K562 (cell line): ENCODE measurements around the gene MMAB. TPM values are rescaled to one million over a fixed set of nuclear protein-coding genes. Genes with fewer than 3 reads are reported as not detected.

Experiments
- CBFA2T2 ChIP-seq: fragments of 450-650 bp; conservative IDR thresholded peaks from 2 replicates; pipeline ENCODE4 v1.6.1; 2017; ENCODE audit warnings: mild to moderate bottlenecking
- CCNT2 ChIP-seq: IDR thresholded peaks from 2 replicates; pipeline ENCODE4 v1.6.1; 2011; ENCODE audit warnings: borderline replicate concordance, low read depth, mild to moderate bottlenecking, moderate library complexity, mixed read lengths, low read length; ENCODE audit not compliant: insufficient read length; ENCODE audit errors: extremely low read depth
- DLX4 ChIP-seq: fragments of 250-450 bp; sonication (Bioruptor Pico); IDR thresholded peaks from 2 replicates; pipeline ENCODE4 v1.6.1; 2021; ENCODE audit warnings: mild to moderate bottlenecking
- ELF2 ChIP-seq: fragments of 250-450 bp; sonication (Bioruptor Pico); IDR thresholded peaks from 2 replicates; pipeline ENCODE4 v1.5.0; 2021; ENCODE audit warnings: mild to moderate bottlenecking
- GTF3C2 ChIP-seq: IDR thresholded peaks from 3 replicates; pipeline ENCODE4 v1.6.1; 2011; ENCODE audit warnings: borderline replicate concordance, mild to moderate bottlenecking, moderate library complexity; ENCODE audit not compliant: insufficient read length; ENCODE audit errors: extremely low read depth
- TAF15 ChIP-seq: fragments of 200-400 bp; formaldehyde crosslinking; IDR thresholded peaks from 2 replicates; pipeline ENCODE4 v1.6.1; 2017; ENCODE audit warnings: mild to moderate bottlenecking, low read depth, low read length, moderate library complexity
- ZNF165 ChIP-seq: fragments of 250-450 bp; sonication (Bioruptor Pico); IDR thresholded peaks from 2 replicates; pipeline ENCODE4 v1.4.0; 2020; ENCODE audit warnings: borderline replicate concordance
- ZNF174 ChIP-seq: fragments of 250-450 bp; sonication (Bioruptor Pico); IDR thresholded peaks from 2 replicates; pipeline ENCODE4 v1.4.0; 2020; ENCODE audit warnings: mild to moderate bottlenecking
- ZNF311 ChIP-seq: fragments of 250-450 bp; sonication (Bioruptor Pico); IDR thresholded peaks from 2 replicates; pipeline ENCODE4 v1.4.0; 2020; ENCODE audit warnings: mild to moderate bottlenecking, moderate library complexity
- ZNF395 ChIP-seq: fragments of 200-800 bp; sonication (Bioruptor generic); IDR thresholded peaks from 2 replicates; pipeline ENCODE4 v1.6.1; 2017; ENCODE audit warnings: missing genetic modification characterization, missing compliant biosample characterization
- ZNF431 ChIP-seq: sonication (generic); formaldehyde crosslinking; IDR thresholded peaks from 2 replicates; pipeline ENCODE4 v1.8.0; 2022; ENCODE audit warnings: mild to moderate bottlenecking, missing genetic modification reagents
- ZNF592 ChIP-seq: fragments of 450-650 bp; IDR thresholded peaks from 2 replicates; pipeline ENCODE4 v1.6.1; 2017; ENCODE audit warnings: antibody characterized with exemption, mild to moderate bottlenecking
- polyA plus RNA-seq, 8 experiments: library from polyadenylated mRNA; depleted of rRNA in 4 of 8; stranded (reverse) in 5 of 8; unstranded in 3 of 8; fragments of >200 nt; fragmentation: Nextera tagmentation in 2 of 8; fragmentation: Illumina TruSeq in 1 of 8; extraction: Ambion mirVana in 2 of 8; extraction: Trizol in 1 of 8; gene quantifications; 2 replicates each; pipeline versions ENCODE4 v1.2.1 to v1.2.3, GENCODE V29; 2011 to 2014; ENCODE audit warnings: inconsistent platforms in 1 of 8, missing spikeins in 1 of 8
- total RNA-seq, 7 experiments: library from RNA; depleted of rRNA in 6 of 7; stranded (reverse); fragments of >200 nt in 6 of 7; fragmentation: Illumina TruSeq in 2 of 7; extraction: Trizol in 2 of 7; gene quantifications; 2 replicates each; pipeline versions ENCODE4 v1.2.1 to v1.2.3, GENCODE V29; 2011 to 2021; ENCODE audit warnings: low replicate concordance in 1 of 7
- TF ChIP-seq, protein P1 (sequence below): fragments of 450-650 bp; formaldehyde crosslinking; IDR thresholded peaks from 2 replicates; pipeline ENCODE4 v1.4.0; 2020; ENCODE audit warnings: mild to moderate bottlenecking, moderate library complexity
- TF ChIP-seq, protein P2 (sequence below): fragments of 450-650 bp; formaldehyde crosslinking; conservative IDR thresholded peaks from 2 replicates; pipeline ENCODE4 v1.4.0; 2022; ENCODE audit warnings: mild to moderate bottlenecking, missing genetic modification characterization

MMAB gene
- total and polyA plus RNA-seq, 9 of the 15 experiments (the other 6 are each of a cell fraction or from before 2014, with no cell fraction given), result 9.5 to 76.1 (median 46.2) TPM

DNA sequence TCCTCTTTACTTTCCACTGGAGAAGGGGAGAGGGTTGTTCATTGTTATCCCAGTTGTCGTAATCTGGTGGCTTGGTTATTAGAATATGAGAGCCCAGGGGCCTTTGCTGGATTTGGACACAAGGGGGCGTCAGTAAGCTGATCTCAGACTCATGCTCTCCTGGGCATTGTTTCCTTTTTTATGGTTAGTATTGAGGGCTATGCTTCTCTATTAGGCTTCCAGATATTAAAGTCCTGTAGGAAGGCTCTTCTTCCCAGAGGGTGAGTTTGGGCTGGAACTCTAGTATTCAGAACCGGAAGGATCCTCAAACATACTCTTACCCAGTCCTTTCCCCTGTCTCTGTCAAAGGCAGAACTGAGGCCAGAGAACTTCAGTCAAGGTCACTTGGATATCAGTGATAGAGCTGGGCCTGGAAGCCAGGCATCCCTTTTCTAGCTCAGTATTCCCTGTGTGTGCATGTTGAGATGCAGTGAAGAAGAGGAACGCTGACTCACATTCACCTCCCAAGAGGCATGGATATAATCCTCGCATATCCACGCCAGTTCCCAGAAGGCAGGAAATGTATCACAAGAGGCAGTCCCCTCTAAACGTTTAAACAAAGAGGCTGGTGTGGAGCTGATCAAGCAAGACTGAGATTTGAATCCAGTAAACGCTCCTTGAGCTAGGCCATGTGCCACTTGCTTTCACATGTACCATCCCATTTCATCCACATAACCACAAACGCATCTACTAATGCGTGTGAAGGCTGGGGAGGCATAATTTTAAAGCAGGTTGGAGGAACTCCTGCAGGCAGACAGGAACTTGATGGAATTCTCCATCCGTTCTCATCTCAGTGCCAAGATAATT, 54.3 kb downstream of the MMAB start (continued):
- TF ChIP-seq, protein P1, sequence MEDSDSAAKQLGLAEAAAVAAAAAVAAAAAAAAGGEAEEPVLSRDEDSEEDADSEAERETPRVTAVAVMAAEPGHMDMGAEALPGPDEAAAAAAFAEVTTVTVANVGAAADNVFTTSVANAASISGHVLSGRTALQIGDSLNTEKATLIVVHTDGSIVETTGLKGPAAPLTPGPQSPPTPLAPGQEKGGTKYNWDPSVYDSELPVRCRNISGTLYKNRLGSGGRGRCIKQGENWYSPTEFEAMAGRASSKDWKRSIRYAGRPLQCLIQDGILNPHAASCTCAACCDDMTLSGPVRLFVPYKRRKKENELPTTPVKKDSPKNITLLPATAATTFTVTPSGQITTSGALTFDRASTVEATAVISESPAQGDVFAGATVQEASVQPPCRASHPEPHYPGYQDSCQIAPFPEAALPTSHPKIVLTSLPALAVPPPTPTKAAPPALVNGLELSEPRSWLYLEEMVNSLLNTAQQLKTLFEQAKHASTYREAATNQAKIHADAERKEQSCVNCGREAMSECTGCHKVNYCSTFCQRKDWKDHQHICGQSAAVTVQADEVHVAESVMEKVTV, result peak; percentile 39; the same call in 1 of the 2 replicates
- TF ChIP-seq ZNF395 (CRISPR knock-in tag) (no peak), CBFA2T2 (no peak), ZNF174 (CRISPR knock-in tag) (no peak), DLX4 (CRISPR knock-in tag) (no peak), ZNF165 (CRISPR knock-in tag) (no peak), ZNF311 (no peak), ZNF431 (CRISPR knock-in tag) (no peak), ZNF592 (no peak), CCNT2 (no peak), GTF3C2 (no peak), TAF15 (no peak), ELF2 (no peak)
- TF ChIP-seq, protein P2, sequence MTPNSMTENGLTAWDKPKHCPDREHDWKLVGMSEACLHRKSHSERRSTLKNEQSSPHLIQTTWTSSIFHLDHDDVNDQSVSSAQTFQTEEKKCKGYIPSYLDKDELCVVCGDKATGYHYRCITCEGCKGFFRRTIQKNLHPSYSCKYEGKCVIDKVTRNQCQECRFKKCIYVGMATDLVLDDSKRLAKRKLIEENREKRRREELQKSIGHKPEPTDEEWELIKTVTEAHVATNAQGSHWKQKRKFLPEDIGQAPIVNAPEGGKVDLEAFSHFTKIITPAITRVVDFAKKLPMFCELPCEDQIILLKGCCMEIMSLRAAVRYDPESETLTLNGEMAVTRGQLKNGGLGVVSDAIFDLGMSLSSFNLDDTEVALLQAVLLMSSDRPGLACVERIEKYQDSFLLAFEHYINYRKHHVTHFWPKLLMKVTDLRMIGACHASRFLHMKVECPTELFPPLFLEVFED (CRISPR knock-in tag), result no peak
